GM23248 (cell line): ENCODE measurements around the gene SESTD1.

Experiments used
- EZH2 ChIP-seq: fragments of 200-600 bp; sonication (generic); IDR thresholded peaks from 2 replicates; pipeline ENCODE4 v1.6.1; 2018; ENCODE audit warnings: antibody characterized with exemption, mild to moderate bottlenecking; ENCODE audit not compliant: insufficient read depth, poor library complexity, severe bottlenecking
- EZH2phosphoT487 ChIP-seq: fragments of 200-600 bp; sonication (generic); IDR thresholded peaks from 2 replicates; pipeline ENCODE4 v1.6.1; 2018; ENCODE audit warnings: antibody characterized with exemption, moderate library complexity, mild to moderate bottlenecking, low read depth; ENCODE audit not compliant: insufficient read depth

GRCh38 chr2:179302149-179302548 lies 37.5 kb upstream of the SESTD1 start:
- no peak for TF ChIP-seq EZH2
- TF ChIP-seq EZH2phosphoT487, result no peak
